Activated T-helper 1 cell treated with anti-CD3 and anti-CD28 coated beads, Interleukin-2, amount 50 U/mL, for 16 hours (primary cell): ENCODE measurements around the gene STXBP3.
"Not testable (repeated sequence)": the region's sequence is repeated elsewhere in the genome, so short reads cannot be mapped to it uniquely, and the experiment has no call there.

ENCODE experiments used
- DNase-seq, 2 donors: peaks; one replicate each; pipeline ENCODE4 v3.0.0-alpha.2; 2020; ENCODE audit warnings: low read depth in 1 of 2, low spot score in 1 of 2

STXBP3 gene

GRCh38 chr1:108729481-108729880 is 17.0 kb upstream of the STXBP3 start:
- DNase-seq: no peak

DNA sequence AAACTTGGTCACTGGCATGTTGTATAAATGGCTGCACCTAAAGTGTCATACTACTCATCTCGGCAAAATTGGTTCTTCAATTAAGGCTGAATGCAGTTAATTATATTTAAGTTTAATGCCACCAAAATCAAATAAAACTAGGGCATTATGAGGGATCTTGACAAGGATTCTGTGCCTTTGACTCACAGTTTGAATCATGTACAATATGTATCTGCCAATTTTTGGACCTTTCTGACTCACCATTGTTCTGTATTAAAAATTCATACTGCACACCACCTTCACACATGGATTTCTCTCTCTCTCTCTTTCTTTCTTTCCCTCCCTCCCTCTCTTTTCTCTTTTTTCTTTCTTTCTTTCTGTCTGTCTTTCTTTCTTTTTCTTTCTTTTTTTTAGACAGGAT is 14.1 kb upstream of the STXBP3 start:
- DNase-seq: no peak

DNA sequence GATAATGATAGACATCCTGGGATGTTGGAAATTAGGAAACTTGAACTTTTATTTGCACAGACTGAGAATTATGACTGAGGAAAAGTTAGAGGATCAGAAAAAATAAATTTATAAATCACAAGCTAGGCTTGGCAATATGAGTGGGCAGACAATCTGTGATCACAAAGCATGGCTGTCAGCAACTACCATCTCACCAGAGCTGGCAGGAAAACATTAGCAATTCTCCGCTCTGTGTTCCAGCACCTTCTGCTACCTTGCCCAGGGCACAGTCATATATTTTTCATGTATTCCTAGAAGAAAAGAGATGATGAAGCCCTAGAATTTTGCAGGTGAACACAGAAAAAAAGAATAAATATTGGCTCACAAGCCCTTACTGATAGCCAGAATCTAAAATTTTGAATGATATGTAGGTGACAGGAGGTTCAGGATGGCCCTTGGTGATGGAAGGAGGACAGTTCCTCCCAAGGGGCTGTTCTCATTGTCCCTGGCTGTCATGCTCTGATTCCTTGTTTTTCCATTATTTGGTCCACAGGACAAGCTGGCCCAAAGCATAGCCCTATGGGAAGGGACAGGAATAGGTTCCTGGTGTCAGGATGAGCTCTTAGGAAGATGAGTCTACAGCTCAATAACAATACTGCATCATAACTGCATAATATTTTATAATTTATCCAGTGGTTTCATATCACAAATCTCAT is 12.2 kb upstream of the STXBP3 start:
- DNase-seq: no peak

GRCh38 chr1:108742253-108742652 is 4.2 kb upstream of the STXBP3 start:
- no peak for DNase-seq

GRCh38 chr1:108745980-108746381 is 493 bp upstream of the STXBP3 start:
- DNase-seq: no peak

GRCh38 chr1:108747171-108747850 is 837 bp downstream of the STXBP3 start:
- DNase-seq: no peak

- DNase-seq: no peak
Observed at GRCh38 chr1:108747898-108748297, 1.4 kb downstream of the STXBP3 start.

DNA sequence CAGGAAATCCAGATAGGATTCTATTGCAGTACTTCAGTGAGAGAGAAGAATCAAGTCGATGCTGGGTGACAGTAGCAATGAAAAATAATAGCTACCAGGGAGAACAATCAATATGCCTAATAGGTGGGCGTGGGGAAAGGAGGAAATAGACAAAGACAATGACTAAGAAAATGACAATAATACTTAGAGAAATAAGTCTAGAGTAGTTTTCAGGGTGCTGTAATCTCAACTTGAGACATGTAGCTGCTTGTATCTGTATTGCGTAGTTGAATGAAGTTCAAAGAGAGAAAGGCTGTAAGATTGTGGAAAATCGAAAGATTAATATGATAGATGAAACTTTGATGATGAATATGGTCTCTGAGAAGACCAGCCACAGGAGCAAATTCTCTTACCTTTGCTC is 2.6 kb downstream of the STXBP3 start:
- DNase-seq: no peak

DNA sequence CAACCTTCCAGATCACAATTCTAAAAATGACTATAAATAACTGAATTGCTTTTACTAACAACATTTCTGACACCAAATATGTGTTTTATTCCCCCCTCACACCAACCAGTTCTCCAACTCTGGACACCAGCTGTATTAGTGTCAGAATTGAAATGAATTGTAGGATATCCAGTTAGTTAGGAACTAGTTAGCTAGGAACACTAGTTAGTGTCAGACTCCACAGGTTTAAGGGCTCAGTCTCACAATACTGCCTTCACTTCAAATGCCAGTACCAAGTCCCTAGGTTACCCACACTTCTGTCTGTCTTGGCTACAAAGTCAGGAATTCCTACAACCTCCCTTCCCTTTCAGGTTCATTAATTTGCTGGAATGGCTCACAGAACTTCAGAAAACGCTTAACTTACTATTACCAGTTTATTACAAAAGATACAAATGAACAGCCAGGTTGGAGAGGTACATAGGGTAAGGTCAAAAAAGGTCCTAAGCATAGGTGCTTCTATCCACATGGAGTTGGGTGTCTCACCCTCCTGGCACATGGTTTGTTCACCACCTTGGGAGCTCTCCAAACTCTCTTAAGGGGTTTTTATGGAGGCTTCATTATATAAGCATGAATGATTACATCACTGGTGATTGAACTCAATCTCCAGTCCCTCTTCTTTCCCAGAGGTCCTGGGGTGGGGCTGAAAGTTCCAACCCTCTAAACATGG is 4.2 kb downstream of the STXBP3 start:
- DNase-seq: no peak

DNA sequence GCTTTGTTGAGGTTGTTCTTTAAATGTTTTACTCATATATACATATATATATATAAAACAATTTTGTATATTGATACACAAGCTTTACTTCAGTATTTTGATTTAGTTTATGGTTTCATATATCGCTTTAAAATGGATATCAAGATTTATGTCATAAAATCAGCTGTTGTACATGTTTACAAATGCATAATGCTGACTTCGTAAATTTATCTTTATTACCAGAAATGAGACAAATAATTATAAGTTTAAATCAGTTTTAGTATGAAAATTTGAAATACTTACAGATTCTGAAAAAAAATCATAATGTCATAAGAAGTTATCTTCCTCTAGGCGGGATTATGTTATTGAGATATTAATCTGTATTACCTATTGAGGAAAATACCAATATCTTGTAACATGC is 6.9 kb downstream of the STXBP3 start:
- DNase-seq: no peak

DNA sequence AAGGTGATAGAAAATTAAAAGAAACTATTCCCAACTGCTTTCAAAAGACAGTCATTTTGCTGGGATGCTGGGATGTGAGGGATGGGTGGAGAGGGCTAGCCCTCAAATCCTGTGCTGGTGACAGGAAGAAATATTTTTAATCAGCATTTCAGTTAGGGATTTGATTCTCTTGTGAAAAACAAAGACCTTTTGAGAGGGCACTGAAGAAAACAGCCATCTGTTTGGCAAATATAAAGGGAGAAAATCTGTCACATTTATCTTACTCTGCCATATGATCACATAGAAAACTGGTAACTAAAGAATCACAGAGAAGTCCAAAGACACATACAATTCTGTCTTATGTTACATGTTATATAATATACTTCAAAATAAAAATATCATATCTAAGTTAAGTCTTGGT is 12.3 kb downstream of the STXBP3 start:
- no peak for DNase-seq

- DNase-seq: no peak
Observed at GRCh38 chr1:108767115-108767514, 20.6 kb downstream of the STXBP3 start.

- no peak for DNase-seq
Observed at GRCh38 chr1:108767708-108768107, 21.2 kb downstream of the STXBP3 start.

DNA sequence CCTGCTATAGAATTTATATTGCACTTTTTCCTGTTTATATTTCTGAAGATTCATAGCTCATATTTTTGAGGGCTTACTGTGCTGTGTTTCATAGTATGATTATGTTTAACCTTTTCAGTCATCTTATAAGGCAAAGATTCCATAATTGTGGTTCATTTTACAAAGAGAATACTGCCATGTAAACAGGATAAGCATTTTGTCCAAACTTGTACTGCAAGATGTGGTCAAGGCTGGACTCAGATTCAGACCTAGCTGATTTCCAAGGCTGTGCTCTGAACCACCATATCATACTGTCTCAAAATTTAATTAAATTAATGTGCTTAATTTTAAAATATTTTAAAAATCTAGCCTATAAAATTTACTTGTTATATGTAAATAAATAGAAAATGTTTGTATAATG is 31.4 kb downstream of the STXBP3 start:
- DNase-seq: no peak

DNA sequence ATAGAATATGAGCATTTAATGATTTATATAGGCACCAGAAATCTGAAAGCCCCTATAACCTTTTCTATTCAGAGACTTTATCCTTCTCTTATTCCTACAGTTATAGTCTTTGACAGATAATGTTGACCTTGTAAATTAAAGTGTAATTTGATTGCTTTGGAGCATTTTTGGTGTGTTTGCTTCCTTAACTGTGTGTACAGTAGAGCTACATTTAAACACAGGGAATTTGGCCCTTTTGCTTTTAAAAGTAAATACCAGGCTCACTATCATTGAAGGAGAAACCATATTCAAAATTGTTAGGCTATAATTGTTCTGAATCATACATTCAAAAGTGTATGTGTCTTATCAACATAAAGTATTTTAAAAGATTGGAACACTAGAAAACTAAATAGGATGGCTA is 33.0 kb downstream of the STXBP3 start:
- DNase-seq: no peak

DNA sequence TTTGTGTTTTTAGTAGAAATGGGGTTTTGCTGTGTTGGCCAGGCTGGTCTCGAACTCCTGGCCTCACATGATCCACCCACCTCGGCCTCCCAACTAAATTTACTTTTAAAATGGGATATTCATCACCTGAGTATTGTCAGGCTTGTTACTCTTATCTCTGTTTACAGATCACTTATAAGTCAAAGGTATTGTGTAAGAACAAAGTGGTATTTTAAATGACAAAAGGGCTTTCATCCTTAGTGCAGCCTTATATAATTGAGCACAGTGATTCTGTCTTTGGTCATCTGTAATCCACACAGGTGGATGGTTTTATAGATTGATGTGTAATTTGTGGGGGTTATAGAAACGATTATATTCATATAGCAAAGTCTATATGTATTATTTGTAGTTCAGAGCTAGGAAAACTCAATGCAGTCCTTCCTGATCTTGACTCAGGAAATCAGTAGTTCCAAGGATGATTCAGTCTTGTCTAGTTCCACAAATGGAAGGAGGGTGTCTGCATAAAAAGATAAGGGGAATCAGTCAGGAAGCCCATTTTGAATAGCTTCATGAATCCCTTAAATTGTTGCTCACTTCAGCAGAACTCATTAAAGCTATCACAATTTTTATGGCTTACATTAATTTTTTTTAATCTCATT is 34.6 kb downstream of the STXBP3 start:
- no peak for DNase-seq

DNA sequence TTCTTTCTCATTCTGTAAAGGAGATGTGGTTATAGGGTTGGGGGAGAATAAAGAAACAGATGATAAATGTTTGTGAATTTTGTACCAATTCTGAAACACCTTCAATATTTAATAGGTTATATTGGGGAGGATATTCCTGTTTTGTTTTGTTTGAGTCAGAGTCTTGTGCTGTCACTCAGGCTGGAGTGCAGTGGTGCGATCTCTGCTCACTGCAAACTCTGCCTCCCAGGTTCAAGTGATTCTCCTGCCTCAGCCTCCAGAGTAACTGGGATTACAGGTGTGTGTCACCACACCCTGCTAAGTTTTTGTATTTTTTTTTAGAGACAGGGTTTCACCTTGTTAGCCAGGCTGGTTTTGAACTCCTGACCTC is 35.1 kb downstream of the STXBP3 start:
- not testable (repeated sequence) for DNase-seq

GRCh38 chr1:108785264-108785663 is 38.8 kb downstream of the STXBP3 start:
- DNase-seq: no peak

DNA sequence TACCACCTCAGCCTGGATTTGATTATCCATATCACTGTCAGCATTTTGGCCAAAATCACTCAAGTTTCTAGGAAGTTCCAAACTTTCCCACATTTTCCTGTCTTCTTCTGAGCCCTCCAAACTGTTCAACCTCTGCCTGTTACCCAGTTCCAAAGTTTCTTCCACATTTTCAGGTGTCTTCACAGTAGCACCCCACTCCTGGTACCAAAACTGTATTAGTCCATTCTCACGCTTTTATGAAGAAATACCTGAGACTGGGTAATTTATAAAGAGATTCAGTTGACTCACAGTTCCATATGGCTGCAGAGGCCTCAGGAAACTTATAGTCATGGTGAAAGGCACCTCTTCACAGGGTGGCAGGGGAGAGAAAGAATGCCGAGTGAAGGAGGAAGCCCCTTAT is 39.4 kb downstream of the STXBP3 start:
- no peak for DNase-seq

GRCh38 chr1:108791790-108792189 is 45.3 kb downstream of the STXBP3 start:
- no peak for DNase-seq

GRCh38 chr1:108792420-108792819 is 45.9 kb downstream of the STXBP3 start:
- DNase-seq: no peak

- no peak for DNase-seq
Observed at GRCh38 chr1:108799001-108799400, 52.5 kb downstream of the STXBP3 start.
